HepG2 (cell line): ENCODE results near the gene ZNF660. TPM values are rescaled to one million over a fixed set of nuclear protein-coding genes. Genes with fewer than 3 reads are reported as not detected.

ENCODE experiments used
- SP140L ChIP-seq: sonication (generic); formaldehyde crosslinking; IDR thresholded peaks from 2 replicates; pipeline ENCODE4 v1.4.0; 2020; ENCODE audit warnings: missing genetic modification reagents, borderline replicate concordance
- TEAD3 ChIP-seq: optimal IDR thresholded peaks from 2 replicates; pipeline ENCODE3; 2016; ENCODE audit warnings: borderline replicate concordance
- YY1 ChIP-seq: IDR thresholded peaks from 2 replicates; pipeline ENCODE4 v1.6.1; 2011; ENCODE audit warnings: low read length, low read depth, moderate library complexity, mild to moderate bottlenecking; ENCODE audit not compliant: insufficient read depth, insufficient replicate concordance
- ZFY ChIP-seq: sonication (generic); formaldehyde crosslinking; IDR thresholded peaks from 2 replicates; pipeline ENCODE4 v1.4.0; 2020; ENCODE audit warnings: missing genetic modification reagents
- ZNF34 ChIP-seq: sonication (generic); formaldehyde crosslinking; IDR thresholded peaks from 2 replicates; pipeline ENCODE4 v1.4.0; 2020; ENCODE audit warnings: mild to moderate bottlenecking, missing genetic modification reagents, borderline replicate concordance
- ZNF614 ChIP-seq: IDR thresholded peaks from 2 replicates; pipeline ENCODE4 v1.6.1; 2018; ENCODE audit warnings: missing biosample characterization, missing genetic modification reagents, inconsistent platforms, borderline replicate concordance
- ZNF768 ChIP-seq: sonication (generic); formaldehyde crosslinking; IDR thresholded peaks from 2 replicates; pipeline ENCODE4 v1.4.0; 2020; ENCODE audit warnings: missing genetic modification reagents
- ZNF775 ChIP-seq: sonication (generic); formaldehyde crosslinking; IDR thresholded peaks from 2 replicates; pipeline ENCODE4 v1.4.0; 2020; ENCODE audit warnings: missing genetic modification reagents, mild to moderate bottlenecking, moderate library complexity, borderline replicate concordance
- polyA plus RNA-seq, 8 experiments: library from polyadenylated mRNA; depleted of rRNA in 3 of 8; stranded (reverse) in 7 of 8; unstranded in 1 of 8; fragments of >200 nt; fragmentation: Illumina TruSeq in 4 of 8; extraction: Trizol in 4 of 8; gene quantifications; 2 replicates each; pipeline versions ENCODE4 v1.2.1 to v1.2.3, GENCODE V29; 2011 to 2016; ENCODE audit warnings: low read depth in 4 of 8, missing spikeins in 1 of 8, mixed read lengths in 1 of 8; ENCODE audit not compliant: insufficient read depth in 1 of 8
- total RNA-seq, 5 experiments: library from RNA; depleted of rRNA; stranded (reverse); fragments of >200 nt; fragmentation: Illumina TruSeq; extraction: Trizol; gene quantifications; 2 replicates each; pipeline ENCODE4 v1.2.3, GENCODE V29; 2016; ENCODE audit warnings: low read depth in 1 of 5
- TF ChIP-seq, protein P1 (sequence below): sonication (generic); formaldehyde crosslinking; IDR thresholded peaks from 2 replicates; pipeline ENCODE4 v1.8.0; 2022; ENCODE audit warnings: mild to moderate bottlenecking, missing genetic modification reagents, moderate library complexity
- TF ChIP-seq, protein P2 (sequence below): conservative IDR thresholded peaks from 2 replicates; pipeline ENCODE4 v1.6.1; 2018; ENCODE audit warnings: missing genetic modification reagents
- TF ChIP-seq, protein P3 (sequence below): sonication (generic); formaldehyde crosslinking; IDR thresholded peaks from 2 replicates; pipeline ENCODE4 v1.4.0; 2020; ENCODE audit warnings: missing genetic modification reagents, borderline replicate concordance
- TF ChIP-seq, protein P4 (sequence below): sonication (generic); formaldehyde crosslinking; IDR thresholded peaks from 2 replicates; pipeline ENCODE4 v1.5.0; 2020; ENCODE audit warnings: missing genetic modification reagents
- TF ChIP-seq, protein P5 (sequence below): IDR thresholded peaks from 2 replicates; pipeline ENCODE4 v1.6.1; 2016; ENCODE audit warnings: mild to moderate bottlenecking
- TF ChIP-seq, protein P6 (sequence below): IDR thresholded peaks from 2 replicates; pipeline ENCODE4 v1.6.1; 2012; ENCODE audit warnings: inconsistent platforms
- TF ChIP-seq, protein P7 (sequence below): sonication (generic); formaldehyde crosslinking; conservative IDR thresholded peaks from 2 replicates; pipeline ENCODE4 v1.8.0; 2022; ENCODE audit warnings: missing genetic modification reagents

The ZNF660 gene
- total and polyA plus RNA-seq, 2 of the 13 experiments (the other 11 are each of a cell fraction or from before 2014, with no cell fraction given): 0.91 to 3.3 TPM

DNA sequence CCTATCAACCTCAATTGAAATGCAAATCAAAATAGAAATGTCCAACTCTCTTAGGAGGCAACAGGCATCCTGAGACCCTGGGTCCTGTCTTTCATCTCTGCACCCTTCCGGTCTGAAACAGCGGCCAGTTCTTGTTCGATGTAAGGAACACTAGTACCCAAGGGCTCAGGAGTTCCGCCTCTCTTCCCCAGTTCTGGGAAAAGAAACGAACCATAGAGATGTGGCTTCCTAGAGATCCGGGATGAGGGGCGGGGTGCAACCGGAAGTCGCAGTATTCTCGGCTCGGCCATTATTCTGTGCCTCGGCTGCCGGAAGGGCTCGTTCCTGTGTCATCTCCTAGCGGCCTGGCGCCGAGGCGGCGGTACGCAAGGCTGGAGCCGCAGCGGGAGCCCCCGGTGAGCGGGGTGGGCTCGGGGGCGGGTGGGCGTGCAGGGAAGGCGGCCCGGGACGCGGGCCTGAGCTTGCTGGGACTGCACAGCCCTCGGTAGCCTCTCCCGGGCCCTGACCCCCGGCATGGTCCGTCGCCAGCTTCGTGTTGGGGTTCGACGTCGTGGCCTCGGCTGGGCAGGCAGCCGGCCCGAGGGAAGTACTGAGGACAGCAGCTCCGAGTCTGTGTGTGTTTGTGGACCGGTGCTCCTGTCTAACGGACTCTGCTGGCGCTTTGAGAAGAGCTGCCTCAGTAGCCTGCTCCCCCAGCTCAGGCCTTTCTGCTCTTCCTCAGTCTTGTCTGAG lies 40.2 kb downstream of the ZNF660 start, which contains the start of gene ZNF197 (continued):
- TF ChIP-seq ZNF775 (CRISPR knock-in tag): no peak
- TF ChIP-seq ZNF768 (CRISPR knock-in tag): peak; percentile 30; the same call in 1 of the 2 replicates
- no peak for TF ChIP-seq ZNF34 (CRISPR knock-in tag)
- TF ChIP-seq, protein P1, sequence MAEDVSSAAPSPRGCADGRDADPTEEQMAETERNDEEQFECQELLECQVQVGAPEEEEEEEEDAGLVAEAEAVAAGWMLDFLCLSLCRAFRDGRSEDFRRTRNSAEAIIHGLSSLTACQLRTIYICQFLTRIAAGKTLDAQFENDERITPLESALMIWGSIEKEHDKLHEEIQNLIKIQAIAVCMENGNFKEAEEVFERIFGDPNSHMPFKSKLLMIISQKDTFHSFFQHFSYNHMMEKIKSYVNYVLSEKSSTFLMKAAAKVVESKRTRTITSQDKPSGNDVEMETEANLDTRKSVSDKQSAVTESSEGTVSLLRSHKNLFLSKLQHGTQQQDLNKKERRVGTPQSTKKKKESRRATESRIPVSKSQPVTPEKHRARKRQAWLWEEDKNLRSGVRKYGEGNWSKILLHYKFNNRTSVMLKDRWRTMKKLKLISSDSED: no peak
- TF ChIP-seq SP140L (CRISPR knock-in tag): no peak
- TF ChIP-seq, protein P2, sequence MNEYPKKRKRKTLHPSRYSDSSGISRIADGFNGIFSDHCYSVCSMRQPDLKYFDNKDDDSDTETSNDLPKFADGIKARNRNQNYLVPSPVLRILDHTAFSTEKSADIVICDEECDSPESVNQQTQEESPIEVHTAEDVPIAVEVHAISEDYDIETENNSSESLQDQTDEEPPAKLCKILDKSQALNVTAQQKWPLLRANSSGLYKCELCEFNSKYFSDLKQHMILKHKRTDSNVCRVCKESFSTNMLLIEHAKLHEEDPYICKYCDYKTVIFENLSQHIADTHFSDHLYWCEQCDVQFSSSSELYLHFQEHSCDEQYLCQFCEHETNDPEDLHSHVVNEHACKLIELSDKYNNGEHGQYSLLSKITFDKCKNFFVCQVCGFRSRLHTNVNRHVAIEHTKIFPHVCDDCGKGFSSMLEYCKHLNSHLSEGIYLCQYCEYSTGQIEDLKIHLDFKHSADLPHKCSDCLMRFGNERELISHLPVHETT (CRISPR knock-in tag): no peak
- TF ChIP-seq, protein P3, sequence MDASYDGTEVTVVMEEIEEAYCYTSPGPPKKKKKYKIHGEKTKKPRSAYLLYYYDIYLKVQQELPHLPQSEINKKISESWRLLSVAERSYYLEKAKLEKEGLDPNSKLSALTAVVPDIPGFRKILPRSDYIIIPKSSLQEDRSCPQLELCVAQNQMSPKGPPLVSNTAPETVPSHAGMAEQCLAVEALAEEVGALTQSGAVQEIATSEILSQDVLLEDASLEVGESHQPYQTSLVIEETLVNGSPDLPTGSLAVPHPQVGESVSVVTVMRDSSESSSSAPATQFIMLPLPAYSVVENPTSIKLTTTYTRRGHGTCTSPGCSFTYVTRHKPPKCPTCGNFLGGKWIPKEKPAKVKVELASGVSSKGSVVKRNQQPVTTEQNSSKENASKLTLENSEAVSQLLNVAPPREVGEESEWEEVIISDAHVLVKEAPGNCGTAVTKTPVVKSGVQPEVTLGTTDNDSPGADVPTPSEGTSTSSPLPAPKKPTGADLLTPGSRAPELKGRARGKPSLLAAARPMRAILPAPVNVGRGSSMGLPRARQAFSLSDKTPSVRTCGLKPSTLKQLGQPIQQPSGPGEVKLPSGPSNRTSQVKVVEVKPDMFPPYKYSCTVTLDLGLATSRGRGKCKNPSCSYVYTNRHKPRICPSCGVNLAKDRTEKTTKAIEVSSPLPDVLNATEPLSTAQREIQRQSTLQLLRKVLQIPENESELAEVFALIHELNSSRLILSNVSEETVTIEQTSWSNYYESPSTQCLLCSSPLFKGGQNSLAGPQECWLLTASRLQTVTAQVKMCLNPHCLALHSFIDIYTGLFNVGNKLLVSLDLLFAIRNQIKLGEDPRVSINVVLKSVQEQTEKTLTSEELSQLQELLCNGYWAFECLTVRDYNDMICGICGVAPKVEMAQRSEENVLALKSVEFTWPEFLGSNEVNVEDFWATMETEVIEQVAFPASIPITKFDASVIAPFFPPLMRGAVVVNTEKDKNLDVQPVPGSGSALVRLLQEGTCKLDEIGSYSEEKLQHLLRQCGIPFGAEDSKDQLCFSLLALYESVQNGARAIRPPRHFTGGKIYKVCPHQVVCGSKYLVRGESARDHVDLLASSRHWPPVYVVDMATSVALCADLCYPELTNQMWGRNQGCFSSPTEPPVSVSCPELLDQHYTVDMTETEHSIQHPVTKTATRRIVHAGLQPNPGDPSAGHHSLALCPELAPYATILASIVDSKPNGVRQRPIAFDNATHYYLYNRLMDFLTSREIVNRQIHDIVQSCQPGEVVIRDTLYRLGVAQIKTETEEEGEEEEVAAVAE (CRISPR knock-in tag): 0 out of 2 replicates have a peak, but pooled peaks have one; percentile 27
- TF ChIP-seq, protein P4, sequence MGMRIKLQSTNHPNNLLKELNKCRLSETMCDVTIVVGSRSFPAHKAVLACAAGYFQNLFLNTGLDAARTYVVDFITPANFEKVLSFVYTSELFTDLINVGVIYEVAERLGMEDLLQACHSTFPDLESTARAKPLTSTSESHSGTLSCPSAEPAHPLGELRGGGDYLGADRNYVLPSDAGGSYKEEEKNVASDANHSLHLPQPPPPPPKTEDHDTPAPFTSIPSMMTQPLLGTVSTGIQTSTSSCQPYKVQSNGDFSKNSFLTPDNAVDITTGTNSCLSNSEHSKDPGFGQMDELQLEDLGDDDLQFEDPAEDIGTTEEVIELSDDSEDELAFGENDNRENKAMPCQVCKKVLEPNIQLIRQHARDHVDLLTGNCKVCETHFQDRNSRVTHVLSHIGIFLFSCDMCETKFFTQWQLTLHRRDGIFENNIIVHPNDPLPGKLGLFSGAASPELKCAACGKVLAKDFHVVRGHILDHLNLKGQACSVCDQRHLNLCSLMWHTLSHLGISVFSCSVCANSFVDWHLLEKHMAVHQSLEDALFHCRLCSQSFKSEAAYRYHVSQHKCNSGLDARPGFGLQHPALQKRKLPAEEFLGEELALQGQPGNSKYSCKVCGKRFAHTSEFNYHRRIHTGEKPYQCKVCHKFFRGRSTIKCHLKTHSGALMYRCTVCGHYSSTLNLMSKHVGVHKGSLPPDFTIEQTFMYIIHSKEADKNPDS: no peak
- TF ChIP-seq, protein P5, sequence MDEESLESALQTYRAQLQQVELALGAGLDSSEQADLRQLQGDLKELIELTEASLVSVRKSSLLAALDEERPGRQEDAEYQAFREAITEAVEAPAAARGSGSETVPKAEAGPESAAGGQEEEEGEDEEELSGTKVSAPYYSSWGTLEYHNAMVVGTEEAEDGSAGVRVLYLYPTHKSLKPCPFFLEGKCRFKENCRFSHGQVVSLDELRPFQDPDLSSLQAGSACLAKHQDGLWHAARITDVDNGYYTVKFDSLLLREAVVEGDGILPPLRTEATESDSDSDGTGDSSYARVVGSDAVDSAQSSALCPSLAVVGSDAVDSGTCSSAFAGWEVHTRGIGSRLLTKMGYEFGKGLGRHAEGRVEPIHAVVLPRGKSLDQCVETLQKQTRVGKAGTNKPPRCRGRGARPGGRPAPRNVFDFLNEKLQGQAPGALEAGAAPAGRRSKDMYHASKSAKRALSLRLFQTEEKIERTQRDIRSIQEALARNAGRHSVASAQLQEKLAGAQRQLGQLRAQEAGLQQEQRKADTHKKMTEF: peak; percentile 38; the same call in 1 of the 2 replicates
- TF ChIP-seq, protein P6, sequence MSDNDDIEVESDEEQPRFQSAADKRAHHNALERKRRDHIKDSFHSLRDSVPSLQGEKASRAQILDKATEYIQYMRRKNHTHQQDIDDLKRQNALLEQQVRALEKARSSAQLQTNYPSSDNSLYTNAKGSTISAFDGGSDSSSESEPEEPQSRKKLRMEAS: peak; percentile 56; the same call in 1 of the 2 replicates
- peak; percentile 79 for TF ChIP-seq ZFY (CRISPR knock-in tag)
- TF ChIP-seq ZNF614 (CRISPR knock-in tag): 0 out of 2 replicates have a peak, but pooled peaks have one; percentile 14
- TF ChIP-seq, protein P7, sequence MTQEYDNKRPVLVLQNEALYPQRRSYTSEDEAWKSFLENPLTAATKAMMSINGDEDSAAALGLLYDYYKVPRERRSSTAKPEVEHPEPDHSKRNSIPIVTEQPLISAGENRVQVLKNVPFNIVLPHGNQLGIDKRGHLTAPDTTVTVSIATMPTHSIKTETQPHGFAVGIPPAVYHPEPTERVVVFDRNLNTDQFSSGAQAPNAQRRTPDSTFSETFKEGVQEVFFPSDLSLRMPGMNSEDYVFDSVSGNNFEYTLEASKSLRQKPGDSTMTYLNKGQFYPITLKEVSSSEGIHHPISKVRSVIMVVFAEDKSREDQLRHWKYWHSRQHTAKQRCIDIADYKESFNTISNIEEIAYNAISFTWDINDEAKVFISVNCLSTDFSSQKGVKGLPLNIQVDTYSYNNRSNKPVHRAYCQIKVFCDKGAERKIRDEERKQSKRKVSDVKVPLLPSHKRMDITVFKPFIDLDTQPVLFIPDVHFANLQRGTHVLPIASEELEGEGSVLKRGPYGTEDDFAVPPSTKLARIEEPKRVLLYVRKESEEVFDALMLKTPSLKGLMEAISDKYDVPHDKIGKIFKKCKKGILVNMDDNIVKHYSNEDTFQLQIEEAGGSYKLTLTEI (CRISPR knock-in tag): no peak
- no peak for TF ChIP-seq TEAD3 (CRISPR knock-in tag)
- peak; percentile 86 for TF ChIP-seq YY1
